Fibroblast of the aortic adventitia (primary cell): ENCODE data around the gene CCDC179. TPM values are rescaled to one million over a fixed set of nuclear protein-coding genes. Genes with fewer than 3 reads are reported as not detected.

Source experiments
- DNase-seq: peaks from one replicate; pipeline ENCODE4 v3.0.0-alpha.2; 2010; ENCODE audit warnings: low read depth
- H3K4me3 ChIP-seq: 2 replicates; pipeline ENCODE4 v1.5.1; 2011; ENCODE audit warnings: low read depth, mild to moderate bottlenecking, control low read depth, low read length, moderate library complexity
- total RNA-seq: library from RNA; depleted of rRNA; stranded (reverse); fragments of >200 nt; gene quantifications from 2 replicates; pipeline ENCODE4 v1.2.3, GENCODE V29; 2012; ENCODE audit warnings: low replicate concordance
- TF ChIP-seq, protein P1 (sequence below): IDR thresholded peaks from 2 replicates; pipeline ENCODE4 v1.5.1; 2011; ENCODE audit warnings: mild to moderate bottlenecking, low read length, control low read depth, inconsistent platforms; ENCODE audit not compliant: insufficient read depth

The CCDC179 gene
- total RNA-seq = not detected in 2 replicates

GRCh38 chr11:22860241-22860640 lies at the start of gene CCDC179:
TSS of gene CCDC179 (minus strand) at chr11:22860474. CDS start at chr11:22860421, 53 bp downstream.
- TF ChIP-seq, protein P1, sequence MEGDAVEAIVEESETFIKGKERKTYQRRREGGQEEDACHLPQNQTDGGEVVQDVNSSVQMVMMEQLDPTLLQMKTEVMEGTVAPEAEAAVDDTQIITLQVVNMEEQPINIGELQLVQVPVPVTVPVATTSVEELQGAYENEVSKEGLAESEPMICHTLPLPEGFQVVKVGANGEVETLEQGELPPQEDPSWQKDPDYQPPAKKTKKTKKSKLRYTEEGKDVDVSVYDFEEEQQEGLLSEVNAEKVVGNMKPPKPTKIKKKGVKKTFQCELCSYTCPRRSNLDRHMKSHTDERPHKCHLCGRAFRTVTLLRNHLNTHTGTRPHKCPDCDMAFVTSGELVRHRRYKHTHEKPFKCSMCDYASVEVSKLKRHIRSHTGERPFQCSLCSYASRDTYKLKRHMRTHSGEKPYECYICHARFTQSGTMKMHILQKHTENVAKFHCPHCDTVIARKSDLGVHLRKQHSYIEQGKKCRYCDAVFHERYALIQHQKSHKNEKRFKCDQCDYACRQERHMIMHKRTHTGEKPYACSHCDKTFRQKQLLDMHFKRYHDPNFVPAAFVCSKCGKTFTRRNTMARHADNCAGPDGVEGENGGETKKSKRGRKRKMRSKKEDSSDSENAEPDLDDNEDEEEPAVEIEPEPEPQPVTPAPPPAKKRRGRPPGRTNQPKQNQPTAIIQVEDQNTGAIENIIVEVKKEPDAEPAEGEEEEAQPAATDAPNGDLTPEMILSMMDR = no peak
- DNase-seq = no peak
- no peak within 1 kb of the TSS for H3K4me3 ChIP-seq

DNA sequence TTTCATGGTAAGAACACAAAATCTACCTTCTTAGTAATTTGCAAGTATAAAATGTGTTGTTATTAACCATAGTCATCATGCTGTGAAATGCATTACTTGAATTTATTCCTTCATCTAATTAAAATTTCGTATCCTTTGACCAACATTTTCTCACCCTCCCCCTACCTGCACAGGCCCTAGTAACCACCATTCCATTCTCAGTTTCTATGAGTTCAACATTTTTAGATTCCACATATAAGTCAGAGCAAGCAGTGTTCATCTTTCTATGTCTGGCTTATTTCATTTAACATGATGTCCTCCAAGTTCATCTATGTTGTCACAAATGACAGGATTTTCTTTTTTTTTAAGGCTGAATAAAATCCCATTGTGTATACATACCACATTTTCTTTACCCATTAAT lies 43.5 kb upstream of the CCDC179 start:
- H3K4me3 ChIP-seq = no peak overlapping the region
- TF ChIP-seq, protein P1 = no peak
- no peak for DNase-seq

GRCh38 chr11:22901603-22902002 lies 41.3 kb upstream of the CCDC179 start:
- TF ChIP-seq, protein P1 = no peak
- no peak for DNase-seq
- no peak overlapping the region for H3K4me3 ChIP-seq

- no peak overlapping the region for H3K4me3 ChIP-seq
- TF ChIP-seq, protein P1 = no peak
- no peak for DNase-seq
Observed at GRCh38 chr11:22900764-22901486, 40.7 kb upstream of the CCDC179 start.

DNA sequence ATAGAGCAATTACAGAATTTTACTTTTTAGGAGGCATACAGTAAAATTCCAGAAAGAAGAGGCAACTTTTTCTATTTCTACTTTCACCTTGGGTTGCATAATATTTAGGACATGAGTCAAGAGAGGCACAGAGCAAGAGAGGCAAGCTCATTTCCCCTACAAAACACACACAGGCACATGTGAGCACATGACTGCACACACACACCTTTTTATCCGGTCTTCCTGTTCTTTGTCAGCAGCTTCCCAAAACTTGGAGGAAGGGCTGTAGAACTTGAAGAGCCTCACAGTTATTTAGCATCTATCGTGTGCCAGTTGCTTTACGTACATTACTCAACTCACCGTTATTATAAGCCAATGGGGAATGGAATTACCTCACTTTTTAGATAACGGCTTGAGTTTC lies 37.8 kb upstream of the CCDC179 start:
- no peak overlapping the region for H3K4me3 ChIP-seq
- TF ChIP-seq, protein P1 = no peak
- no peak for DNase-seq

DNA sequence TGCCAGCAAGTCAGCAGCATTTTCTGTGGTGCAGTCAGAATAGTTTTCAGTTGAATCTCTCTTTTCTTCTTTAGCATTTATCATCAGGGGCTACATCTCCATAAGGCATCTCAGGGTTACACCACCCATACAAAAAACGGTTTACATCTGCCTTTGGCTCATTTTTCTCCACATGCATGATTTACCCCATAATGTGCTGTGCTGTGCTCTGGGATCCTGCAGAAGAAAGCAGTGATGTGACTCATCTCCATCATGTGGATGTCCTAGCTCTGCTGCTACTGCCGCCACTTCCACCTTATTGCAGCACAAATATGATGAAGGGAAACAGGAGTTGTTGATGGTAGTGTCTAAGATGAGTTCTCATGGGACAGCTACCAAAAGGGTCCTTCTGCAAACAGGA lies 30.0 kb upstream of the CCDC179 start:
- TF ChIP-seq, protein P1 = no peak
- no peak for DNase-seq
- no peak overlapping the region for H3K4me3 ChIP-seq

GRCh38 chr11:22884217-22884616 lies 23.9 kb upstream of the CCDC179 start:
- DNase-seq = no peak
- TF ChIP-seq, protein P1 = no peak
- H3K4me3 ChIP-seq = no peak overlapping the region
